Upper lobe of left lung (tissue), 6 donors: ENCODE results near the gene RPS24. TPM values are rescaled to one million over a fixed set of nuclear protein-coding genes. Genes with fewer than 3 reads are reported as not detected.

ENCODE experiments used
- ATAC-seq, 2 donors: fragments of 200-7000 bp; cut with Tn5 transposase; one replicate each; pipeline ENCODE4 v1.9.1; 2022; ENCODE audit warnings: mild to moderate bottlenecking in 2 of 2, moderate library complexity in 2 of 2; ENCODE audit not compliant: low FRiP score in 2 of 2
- DNase-seq, 2 donors: peaks; one replicate each; pipeline ENCODE4 v3.0.0-alpha.2; 2019 to 2020
- H3K27ac ChIP-seq, 4 donors: fragments of 200-600 bp; sonication (generic); one replicate each; pipeline ENCODE4 v1.5.1; 2016 to 2019
- H3K27me3 ChIP-seq, 4 donors: fragments of 200-600 bp; sonication (generic); one replicate each; pipeline ENCODE4 v1.5.1; 2017 to 2019
- H3K36me3 ChIP-seq, 4 donors: fragments of 200-600 bp; sonication (generic); one replicate each; pipeline ENCODE4 v1.5.1; 2016 to 2019
- H3K4me1 ChIP-seq, 4 donors: fragments of 200-600 bp; sonication (generic); one replicate each; pipeline ENCODE4 v1.5.1; 2018 to 2019
- H3K4me3 ChIP-seq, 4 donors: fragments of 200-600 bp; sonication (generic); one replicate each; pipeline ENCODE4 v1.5.1; 2017 to 2019; ENCODE audit warnings: mild to moderate bottlenecking in 2 of 4, moderate library complexity in 1 of 4
- H3K9me3 ChIP-seq, 4 donors: fragments of 200-600 bp; sonication (generic); one replicate each; pipeline ENCODE4 v1.5.1; 2018 to 2019
- CTCF ChIP-seq, 6 experiments: fragments of 450-650 bp in 4 of 6; fragments of 200-600 bp in 2 of 6; sonication (generic) in 2 of 6; IDR thresholded peaks; one replicate each; pipeline ENCODE4 v1.5.1; 2016 to 2019; ENCODE audit warnings: antibody characterized with exemption in 6 of 6
- EP300 ChIP-seq, 4 donors: sonication (generic); formaldehyde crosslinking; IDR thresholded peaks; one replicate each; pipeline ENCODE4 v1.5.1; 2017; ENCODE audit warnings: antibody characterized with exemption in 4 of 4, control low read depth in 2 of 4
- POLR2A ChIP-seq, 4 donors: fragments of 450-650 bp; IDR thresholded peaks; one replicate each; pipeline ENCODE4 v1.5.1; 2016 to 2017; ENCODE audit warnings: antibody characterized with exemption in 4 of 4, mild to moderate bottlenecking in 2 of 4
- POLR2AphosphoS5 ChIP-seq, 2 donors: sonication (generic); formaldehyde crosslinking; IDR thresholded peaks; one replicate each; pipeline ENCODE4 v1.5.1; 2017; ENCODE audit warnings: antibody characterized with exemption in 2 of 2
- WGBS, 2 donors: methylation state at CpG; one replicate each; pipeline ENCODE4 v1.1.5; 2017 to 2018; 5-methylcytosine and 5-hydroxymethylcytosine counted together
- total RNA-seq, 6 donors: library from RNA; depleted of rRNA in 4 of 6; stranded (reverse); fragments of >200 nt in 4 of 6; gene quantifications; one replicate each; pipeline versions ENCODE4 v1.1.0 to v1.2.1, GENCODE V29; 2016 to 2021
- donor health status: DM: no; HTN: no; CAD: no; lungs with moderate emphysema.
- donor health status: DM: no; HTN: yes; CAD: no; lungs with severe emphysema.

RPS24 gene
- total RNA-seq, 6 donors from 2014 or later = 960 to 2,499 (median 1,242) TPM

- Histone ChIP-seq H3K27me3 (no peaks in the 10 kb centered on the region), H3K36me3 (peaks cover 11 to 37% (median 26%) of the 10 kb centered on the region in 4 donors), H3K27ac (no peak overlapping the region), H3K4me1 (peaks cover 0 to 14% (median 4%) of the 10 kb centered on the region in 4 donors), H3K4me3 (no peak overlapping the region), H3K9me3 (no peaks in the 10 kb centered on the region)
- no peak for DNase-seq
- WGBS, 2 donors = 55 to 71% methylated on average over 10 of the region's 10 CpGs
- no peak for TF ChIP-seq CTCF (IDR thresholded peaks at IDR 0.05)
- TF ChIP-seq POLR2A (IDR thresholded peaks at IDR 0.05) = no peak
- no peak for TF ChIP-seq POLR2AphosphoS5 (IDR thresholded peaks at IDR 0.05)
- TF ChIP-seq EP300 (IDR thresholded peaks at IDR 0.05) = no peak
- no peak for ATAC-seq
Observed at GRCh38 chr10:78044699-78045098, 11.0 kb downstream of the RPS24 start.

GRCh38 chr10:78045237-78045636 is 11.6 kb downstream of the RPS24 start:
- 77 to 86% methylated on average over 10 of the region's 10 CpGs for WGBS, 2 donors
- Histone ChIP-seq H3K27ac (no peak overlapping the region), H3K9me3 (no peaks in the 10 kb centered on the region), H3K27me3 (no peaks in the 10 kb centered on the region), H3K36me3 (peaks cover 11 to 31% (median 22%) of the 10 kb centered on the region in 4 donors), H3K4me1 (peaks cover 0 to 14% (median 4%) of the 10 kb centered on the region in 4 donors), H3K4me3 (no peak overlapping the region)
- TF ChIP-seq POLR2AphosphoS5 (IDR thresholded peaks at IDR 0.05) (no peak), POLR2A (IDR thresholded peaks at IDR 0.05) (no peak), CTCF (IDR thresholded peaks at IDR 0.05) (no peak), EP300 (IDR thresholded peaks at IDR 0.05) (no peak)
- ATAC-seq (no peak), DNase-seq (no peak)

GRCh38 chr10:78045856-78046255 is 12.2 kb downstream of the RPS24 start:
- no peak overlapping the region for H3K4me3 ChIP-seq
- H3K27ac ChIP-seq = no peak overlapping the region
- no peak for DNase-seq
- peaks cover 7 to 25% (median 17%) of the 10 kb centered on the region in 4 donors for H3K36me3 ChIP-seq
- no peaks in the 10 kb centered on the region for H3K9me3 ChIP-seq
- H3K27me3 ChIP-seq = no peaks in the 10 kb centered on the region
- ATAC-seq = no peak
- 88 to 90% methylated on average over 8 of the region's 8 CpGs for WGBS, 2 donors
- no peak for TF ChIP-seq CTCF (IDR thresholded peaks at IDR 0.05)
- H3K4me1 ChIP-seq = peaks cover 0 to 14% (median 4%) of the 10 kb centered on the region in 4 donors

GRCh38 chr10:78046711-78047269 is 13.1 kb downstream of the RPS24 start:
- DNase-seq (no peak), ATAC-seq (no peak)
- peaks cover 0 to 16% (median 8%) of the 10 kb centered on the region in 4 donors for H3K36me3 ChIP-seq
- H3K4me3 ChIP-seq = no peak overlapping the region
- 82 to 90% methylated on average over 10 of the region's 10 CpGs for WGBS, 2 donors
- no peaks in the 10 kb centered on the region for H3K9me3 ChIP-seq
- no peaks in the 10 kb centered on the region for H3K27me3 ChIP-seq
- no peak overlapping the region for H3K27ac ChIP-seq
- H3K4me1 ChIP-seq = peaks cover 0 to 11% (median 4%) of the 10 kb centered on the region in 4 donors
- TF ChIP-seq POLR2AphosphoS5 (IDR thresholded peaks at IDR 0.05) (no peak), EP300 (IDR thresholded peaks at IDR 0.05) (no peak), CTCF (IDR thresholded peaks at IDR 0.05) (no peak), POLR2A (IDR thresholded peaks at IDR 0.05) (no peak)

- no peaks in the 10 kb centered on the region for H3K9me3 ChIP-seq
- peaks cover 0 to 11% (median 4%) of the 10 kb centered on the region in 4 donors for H3K4me1 ChIP-seq
- no peak overlapping the region for H3K4me3 ChIP-seq
- H3K36me3 ChIP-seq = peaks cover 0 to 10% (median 2%) of the 10 kb centered on the region in 4 donors
- TF ChIP-seq CTCF (IDR thresholded peaks at IDR 0.05) = peak; percentile 76 to 89 (median 85)
- no peak for TF ChIP-seq POLR2AphosphoS5 (IDR thresholded peaks at IDR 0.05)
- DNase-seq (peak in 1 of 2 donors; percentile 86), ATAC-seq (peak; percentile 89 to 90)
- no peak overlapping the region for H3K27ac ChIP-seq
- 20% methylated on average over 12 to 13 of the region's 13 CpGs for WGBS, 2 donors
- H3K27me3 ChIP-seq = no peaks in the 10 kb centered on the region
Observed at GRCh38 chr10:78047314-78047891, 13.7 kb downstream of the RPS24 start.
